MCF 10A (cell line): ENCODE data around the gene CCRL2. TPM values are rescaled to one million over a fixed set of nuclear protein-coding genes. Genes with fewer than 3 reads are reported as not detected.

Source experiments
- Bru-seq: library from RNA; stranded (reverse); fragments of 400-500 nt; gene quantifications from one replicate; lab custom pipeline; 2021; lab: Mats Ljungman, UMichigan
- BruChase-seq, 2 experiments: library from RNA; stranded (reverse); fragments of 400-500 nt; gene quantifications; one replicate each; lab custom pipeline; 2021; lab: Mats Ljungman, UMichigan
- BruUV-seq: library from RNA; stranded (reverse); fragments of 400-500 nt; replicated peaks from 2 replicates; lab custom pipeline; 2021; lab: Mats Ljungman, UMichigan
- CTCF ChIA-PET: fragments of 300-600 bp; sonication (Branson Sonifier 250); formaldehyde crosslinking; extraction: SDS; loops from one replicate; lab custom pipeline; 2021; ENCODE audit warnings: antibody characterized with exemption, inconsistent platforms; lab: Yijun Ruan, JAX
- POLR2A ChIA-PET: fragments of 300-600, 350-650 bp; sonication (Branson Sonifier 250); formaldehyde crosslinking; extraction: SDS; loops from one replicate; lab custom pipeline; 2020; ENCODE audit warnings: antibody characterized with exemption, inconsistent platforms; lab: Yijun Ruan, JAX
- DNase-seq: peaks from one replicate; pipeline ENCODE4 v3.0.0-alpha.2; 2018; ENCODE audit not compliant: unreplicated experiment
- H3K27ac Mint-ChIP-seq: one replicate; pipeline ENCODE4 v1.8.0; 2022; ENCODE audit warnings: mild to moderate bottlenecking, low read depth, mixed read lengths; ENCODE audit not compliant: unreplicated experiment
- H3K27me3 Mint-ChIP-seq: one replicate; pipeline ENCODE4 v1.8.0; 2022; ENCODE audit warnings: mixed read lengths; ENCODE audit not compliant: insufficient read depth, unreplicated experiment
- H3K36me3 Mint-ChIP-seq: one replicate; pipeline ENCODE4 v1.8.0; 2022; ENCODE audit warnings: mild to moderate bottlenecking, moderate library complexity, mixed read lengths; ENCODE audit not compliant: insufficient read depth, unreplicated experiment
- H3K4me1 Mint-ChIP-seq: one replicate; pipeline ENCODE4 v1.8.0; 2022; ENCODE audit warnings: mixed read lengths; ENCODE audit not compliant: insufficient read depth, unreplicated experiment
- H3K4me3 Mint-ChIP-seq: one replicate; pipeline ENCODE4 v1.8.0; 2022; ENCODE audit warnings: mild to moderate bottlenecking, moderate library complexity, mixed read lengths; ENCODE audit not compliant: unreplicated experiment
- H3K9me3 Mint-ChIP-seq: one replicate; pipeline ENCODE4 v1.8.0; 2022; ENCODE audit warnings: mixed read lengths; ENCODE audit not compliant: unreplicated experiment
- CTCF ChIP-seq: fragments of 200-600 bp; IDR thresholded peaks from one replicate; pipeline ENCODE4 v1.8.0; 2022; ENCODE audit warnings: antibody characterized with exemption, mild to moderate bottlenecking; ENCODE audit not compliant: unreplicated experiment
- intact Hi-C: fragments of 100-400 bp; cut with micrococcal nuclease; formaldehyde crosslinking; loops from 2 replicates; pipeline ENCODE4 v1.14.1; 2022
- long read RNA-seq: library from polyadenylated mRNA; stranded (forward); transcript quantifications from one replicate; pipeline ENCODE4 v2.0.0, GENCODE V29; 2022
- total RNA-seq: library from RNA; stranded (reverse); gene quantifications from 2 replicates; pipeline ENCODE4 v1.2.3, GENCODE V29; 2022

The CCRL2 gene
- total RNA-seq (not detected in 2 replicates), Bru-seq, nascent RNA (not detected), BruChase-seq, experiment 1, labeled RNA remaining after a 6-hour chase (not detected), BruChase-seq, experiment 2, labeled RNA remaining after a 2-hour chase (not detected)
- long read RNA-seq = 0 reads

GRCh38 chr3:46406788-46407611 lies at the start of gene CCRL2, which contains the start of gene CCR5AS:
Gene CCRL2, plus strand, starts transcription at chr3:46407259. Its CDS starts 821 bp downstream, at chr3:46408080.
Gene CCR5AS, minus strand, starts transcription at chr3:46407066.
- DNase-seq = no peak
- POLR2A ChIA-PET = no interaction called here
- no TSS peak for BruUV-seq
- Mint-ChIP-seq H3K36me3 (no peaks in the 10 kb centered on the region), H3K27me3 (no peaks in the 10 kb centered on the region), H3K9me3 (no peaks in the 10 kb centered on the region), H3K4me1 (no peaks in the 10 kb centered on the region), H3K4me3 (no peak within 1 kb of the TSS), H3K27ac (no peak within 1 kb of the TSS)
- TF ChIP-seq CTCF = no peak
- intact Hi-C loops = no loop called here
- CTCF ChIA-PET = interaction anchor here (0.6 to 0.8 kb wide), 3 partner anchors 14 to 1015 kb away, joined by 3 to 4 read pairs (median 3); no protein-coding TSS in a partner anchor

- no peak for DNase-seq
- ChIA-PET CTCF (interaction anchor here (3.1 kb wide), 1 partner anchor 13 kb away, joined by 8 read pairs; no protein-coding TSS in a partner anchor), POLR2A (no interaction called here)
- no TSS peak for BruUV-seq
- Mint-ChIP-seq H3K27ac (no peak overlapping the region), H3K9me3 (no peaks in the 10 kb centered on the region), H3K27me3 (peaks cover 44% of the 10 kb centered on the region), H3K4me1 (peaks cover 9% of the 10 kb centered on the region), H3K4me3 (no peak overlapping the region), H3K36me3 (no peaks in the 10 kb centered on the region)
- intact Hi-C loops = no loop called here
- no peak for TF ChIP-seq CTCF
Measured at GRCh38 chr3:46358466-46358865, 48.6 kb upstream of the CCRL2 start.

- H3K4me1 Mint-ChIP-seq = no peaks in the 10 kb centered on the region
Measured at GRCh38 chr3:46359733-46360493, 47.1 kb upstream of the CCRL2 start.

More at GRCh38 chr3:46359733-46360493, 47.1 kb upstream of the CCRL2 start:
- ChIA-PET CTCF (interaction anchor here (0.5 to 3.1 kb wide), 7 partner anchors 9 to 395 kb away, joined by 3 to 8 read pairs (median 3); no protein-coding TSS in a partner anchor), POLR2A (interaction anchor here (0.7 to 1.3 kb wide), 7 partner anchors 10 to 287 kb away, joined by 3 to 4 read pairs (median 3); no protein-coding TSS in a partner anchor)
- H3K27me3 Mint-ChIP-seq = peaks cover 30% of the 10 kb centered on the region
- no peaks in the 10 kb centered on the region for H3K9me3 Mint-ChIP-seq
- intact Hi-C loops = no loop called here
- H3K27ac Mint-ChIP-seq = no peak overlapping the region
- H3K36me3 Mint-ChIP-seq = no peaks in the 10 kb centered on the region
- DNase-seq = peak; percentile 32
- no peak for TF ChIP-seq CTCF
- no TSS peak for BruUV-seq
- no peak overlapping the region for H3K4me3 Mint-ChIP-seq
